Measurements from ENCODE around the gene LANCL2. TPM values are rescaled to one million over a fixed set of nuclear protein-coding genes. Genes with fewer than 3 reads are reported as not detected.

The LANCL2 gene
- total RNA-seq, 1 donor, result 13.8 TPM

DNA sequence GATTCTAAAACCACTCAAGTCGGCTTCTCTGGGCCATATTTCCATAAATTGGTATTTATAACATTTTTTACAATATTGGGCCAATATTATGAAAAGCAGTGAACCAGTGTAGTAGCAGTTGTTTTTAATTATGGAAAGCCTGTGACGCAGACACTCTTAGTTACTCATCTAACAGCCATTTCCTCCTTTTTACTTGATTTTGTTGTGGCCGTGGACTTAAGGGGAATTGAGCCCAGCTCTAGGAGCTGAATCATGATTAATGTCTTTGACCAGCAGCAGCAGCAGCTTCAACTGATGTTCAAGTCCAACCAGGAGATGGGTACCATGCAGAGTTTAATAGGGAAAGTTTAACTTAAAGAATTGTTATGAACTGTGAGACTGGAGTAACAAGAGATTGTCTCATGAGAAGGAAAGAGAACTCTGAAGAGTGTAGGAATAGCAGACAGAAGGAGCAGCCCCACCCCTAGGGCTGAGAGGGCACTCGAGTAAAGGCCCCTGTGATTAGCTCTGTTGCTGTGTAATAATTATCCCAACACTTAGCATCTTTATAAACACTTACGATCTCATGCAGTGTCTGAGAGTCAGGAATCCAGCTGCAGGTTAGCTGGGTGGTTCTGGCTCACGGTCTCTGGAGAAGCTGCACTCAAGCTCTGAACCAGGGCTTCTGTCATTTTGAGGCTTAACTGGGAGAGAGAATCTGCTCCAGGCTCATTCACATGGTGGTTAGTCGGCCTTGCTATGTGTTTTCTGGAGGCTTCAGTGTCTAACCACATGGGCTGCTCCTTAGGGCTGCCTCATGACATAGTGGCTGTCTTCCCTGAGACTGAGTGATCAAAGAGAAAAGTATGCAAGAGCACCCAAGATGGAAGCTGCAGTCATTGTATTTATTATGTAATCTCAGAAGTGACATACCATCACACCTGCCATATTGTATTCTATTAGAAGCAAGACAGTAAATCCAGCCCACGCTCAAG is 4.6 kb downstream of the LANCL2 start:
- H3K4me3 ChIP-seq (ENCODE audit: low read depth, low read length), result no peak overlapping the region
- no peak for TF ChIP-seq CTCF (IDR thresholded peaks at IDR 0.05; ENCODE audit: insufficient read depth, low read depth, low read length)
- peak; percentile 90 for DNase-seq (ENCODE audit: low read depth)

GRCh38 chr7:55374213-55374612 is 9.1 kb downstream of the LANCL2 start:
- no peak for TF ChIP-seq CTCF (IDR thresholded peaks at IDR 0.05; ENCODE audit: insufficient read depth, low read depth, low read length)
- H3K4me3 ChIP-seq (ENCODE audit: low read depth, low read length), result no peak overlapping the region
- no peak for DNase-seq (ENCODE audit: low read depth)

DNA sequence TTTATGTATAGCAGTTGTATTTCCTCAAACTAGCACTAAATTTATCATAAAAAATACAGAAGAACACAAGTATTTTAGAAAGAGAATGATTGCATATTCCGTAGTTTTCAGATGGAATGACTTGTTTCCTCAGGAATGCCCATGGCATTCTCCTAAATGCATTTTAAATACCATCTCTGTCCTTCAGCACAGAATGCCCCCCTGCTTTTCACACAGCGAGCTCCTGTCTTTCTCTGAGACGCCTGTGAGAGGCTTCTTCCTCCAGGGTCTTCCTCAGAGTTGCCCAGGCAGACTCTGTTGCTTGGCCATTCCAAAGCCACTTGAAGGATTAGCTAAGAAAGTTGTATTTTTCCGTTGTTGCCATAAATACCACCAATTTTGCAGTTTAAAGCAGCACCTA is 10.1 kb downstream of the LANCL2 start:
- no peak overlapping the region for H3K4me3 ChIP-seq (ENCODE audit: low read depth, low read length)
- TF ChIP-seq CTCF (IDR thresholded peaks at IDR 0.05; ENCODE audit: insufficient read depth, low read depth, low read length), result no peak
- no peak for DNase-seq (ENCODE audit: low read depth)

GRCh38 chr7:55377162-55377817 is 12.2 kb downstream of the LANCL2 start:
- no peak for DNase-seq (ENCODE audit: low read depth)
- H3K4me3 ChIP-seq (ENCODE audit: low read depth, low read length), result no peak overlapping the region
- TF ChIP-seq CTCF (IDR thresholded peaks at IDR 0.05; ENCODE audit: insufficient read depth, low read depth, low read length), result no peak

GRCh38 chr7:55379285-55379684 is 14.1 kb downstream of the LANCL2 start:
- TF ChIP-seq CTCF (IDR thresholded peaks at IDR 0.05; ENCODE audit: insufficient read depth, low read depth, low read length), result no peak
- H3K4me3 ChIP-seq (ENCODE audit: low read depth, low read length), result no peak overlapping the region
- no peak for DNase-seq (ENCODE audit: low read depth)

DNA sequence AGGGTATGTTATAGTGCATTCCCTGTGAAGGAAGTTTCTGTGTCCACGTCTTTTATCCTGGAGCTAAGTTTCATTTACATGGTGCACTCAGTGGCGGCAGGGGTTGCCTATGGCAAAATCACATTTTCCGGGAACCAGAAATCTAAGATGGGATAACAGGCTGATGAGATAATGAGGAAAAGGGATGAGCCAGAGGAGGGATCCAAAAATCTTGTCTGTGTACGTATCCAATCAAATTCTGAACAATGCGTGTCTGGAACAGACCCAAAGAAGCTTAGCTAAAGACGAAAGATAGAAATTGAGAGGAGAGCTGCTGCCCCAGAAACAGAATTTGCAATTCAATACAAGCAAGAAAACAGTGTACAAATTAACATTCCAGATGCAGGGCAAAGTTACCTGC is 16.1 kb downstream of the LANCL2 start:
- no peak overlapping the region for H3K4me3 ChIP-seq (ENCODE audit: low read depth, low read length)
- DNase-seq (ENCODE audit: low read depth), result no peak
- TF ChIP-seq CTCF (IDR thresholded peaks at IDR 0.05; ENCODE audit: insufficient read depth, low read depth, low read length), result no peak

Measured in fibroblast of villous mesenchyme (primary cell).